ENCODE results near the gene TCF12. TPM values are rescaled to one million over a fixed set of nuclear protein-coding genes. Genes with fewer than 3 reads are reported as not detected.

Gene TCF12
- total and polyA plus RNA-seq, 2 donors (not counting 3 experiments of a cell fraction or from before 2014, with no cell fraction given): 72.1 to 133 TPM

DNA sequence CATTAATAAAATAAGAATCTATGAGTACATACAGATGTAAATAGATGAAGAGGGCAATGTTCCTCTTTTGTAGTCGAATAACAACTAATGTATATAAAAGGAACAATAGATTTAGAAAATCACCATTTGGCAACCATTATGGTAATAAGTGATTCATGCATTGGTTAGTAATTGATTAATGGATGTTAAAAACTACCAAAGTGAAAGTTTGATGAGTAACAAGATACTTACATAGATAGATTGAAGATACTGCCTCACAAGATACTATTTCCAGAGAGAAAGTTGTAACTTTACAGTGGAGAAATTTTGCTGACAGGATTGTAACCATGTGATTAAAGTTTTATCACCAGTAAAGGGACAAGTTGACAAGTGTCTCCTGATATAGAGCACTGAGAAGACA, 55.0 kb downstream of the TCF12 start:
- no TSS peak for BruUV-seq (replicated peaks)
- Histone ChIP-seq H3K79me2 (ENCODE audit: control insufficient read depth, insufficient read depth, low read length) (peaks cover 87% of the 10 kb centered on the region), H3K4me1 (ENCODE audit: control insufficient read depth, extremely low read depth, insufficient read depth, low read length) (peaks cover 4% of the 10 kb centered on the region), H3K4me2 (ENCODE audit: insufficient read depth, low read length) (no peak overlapping the region), H3K4me3 (replicated peaks in 1 of 3; ENCODE audit: insufficient read depth in 1 of 3, low read depth in 1 of 3, low read length in 3 of 3) (no peak overlapping the region), H3K9ac (replicated peaks; ENCODE audit: extremely low read depth, insufficient read depth, low read length) (no peak overlapping the region), H4K20me1 (replicated peaks; ENCODE audit: control insufficient read depth, extremely low read depth, insufficient read depth, low read length) (peaks cover 14% of the 10 kb centered on the region), H3K36me3 (ENCODE audit: control insufficient read depth in 2 of 2, extremely low read depth in 1 of 2, insufficient read depth in 2 of 2, low read length in 2 of 2) (no peaks in the 10 kb centered on the region), H3K27me3 (ENCODE audit: control insufficient read depth in 2 of 2, insufficient read depth in 2 of 2, low read length in 2 of 2) (no peaks in the 10 kb centered on the region), H3K9me3 (replicated peaks; ENCODE audit: control insufficient read depth, insufficient read depth, low read length) (no peaks in the 10 kb centered on the region), H3K27ac (ENCODE audit: insufficient read depth, low read depth, low read length) (no peak overlapping the region), H2AFZ (ENCODE audit: low read depth, low read length) (no peak overlapping the region), H3K9me1 (replicated peaks; ENCODE audit: control insufficient read depth, extremely low read depth, insufficient read depth, low read length) (no peaks in the 10 kb centered on the region)
- no peak for DNase-seq (ENCODE audit: low read depth, low spot score)
- intact Hi-C loops (cut with micrococcal nuclease) (no loop called here), dilution Hi-C loops (cut with MboI; ENCODE audit: extremely low pct_ligation_motif_present, low sequenced_read_pairs) (no loop called here)
- POLR2A ChIA-PET: no interaction called here
- FAIRE-seq: no peak
- CTCF ChIA-PET: no interaction called here
- TF ChIP-seq GATA2 (IDR thresholded peaks at IDR 0.05; ENCODE audit: insufficient read depth, insufficient read length, low read depth, low read length) (no peak), EZH2 (IDR thresholded peaks at IDR 0.05; ENCODE audit: borderline replicate concordance, low read depth, low read length, severe bottlenecking) (no peak), FOS (IDR thresholded peaks at IDR 0.05; ENCODE audit: borderline replicate concordance, insufficient read depth, low read length) (no peak), POLR2A (IDR thresholded peaks at IDR 0.05; ENCODE audit: low read depth, low read length) (no peak), POLR2AphosphoS5 (IDR thresholded peaks at IDR 0.05; ENCODE audit: insufficient read depth, low read depth, low read length) (no peak), JUN (IDR thresholded peaks at IDR 0.05; ENCODE audit: borderline replicate concordance, insufficient read depth, insufficient read length, low read depth) (no peak), MYC (IDR thresholded peaks at IDR 0.05; ENCODE audit: low read depth, low read length) (no peak)
- TF ChIP-seq, protein P1, sequence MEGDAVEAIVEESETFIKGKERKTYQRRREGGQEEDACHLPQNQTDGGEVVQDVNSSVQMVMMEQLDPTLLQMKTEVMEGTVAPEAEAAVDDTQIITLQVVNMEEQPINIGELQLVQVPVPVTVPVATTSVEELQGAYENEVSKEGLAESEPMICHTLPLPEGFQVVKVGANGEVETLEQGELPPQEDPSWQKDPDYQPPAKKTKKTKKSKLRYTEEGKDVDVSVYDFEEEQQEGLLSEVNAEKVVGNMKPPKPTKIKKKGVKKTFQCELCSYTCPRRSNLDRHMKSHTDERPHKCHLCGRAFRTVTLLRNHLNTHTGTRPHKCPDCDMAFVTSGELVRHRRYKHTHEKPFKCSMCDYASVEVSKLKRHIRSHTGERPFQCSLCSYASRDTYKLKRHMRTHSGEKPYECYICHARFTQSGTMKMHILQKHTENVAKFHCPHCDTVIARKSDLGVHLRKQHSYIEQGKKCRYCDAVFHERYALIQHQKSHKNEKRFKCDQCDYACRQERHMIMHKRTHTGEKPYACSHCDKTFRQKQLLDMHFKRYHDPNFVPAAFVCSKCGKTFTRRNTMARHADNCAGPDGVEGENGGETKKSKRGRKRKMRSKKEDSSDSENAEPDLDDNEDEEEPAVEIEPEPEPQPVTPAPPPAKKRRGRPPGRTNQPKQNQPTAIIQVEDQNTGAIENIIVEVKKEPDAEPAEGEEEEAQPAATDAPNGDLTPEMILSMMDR (IDR thresholded peaks at IDR 0.05; ENCODE audit: extremely low read depth in 1 of 2, insufficient read depth in 1 of 2, low read depth in 1 of 2, low read length in 2 of 2): no peak
- TF ChIP-seq, protein P2, sequence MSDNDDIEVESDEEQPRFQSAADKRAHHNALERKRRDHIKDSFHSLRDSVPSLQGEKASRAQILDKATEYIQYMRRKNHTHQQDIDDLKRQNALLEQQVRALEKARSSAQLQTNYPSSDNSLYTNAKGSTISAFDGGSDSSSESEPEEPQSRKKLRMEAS (IDR thresholded peaks at IDR 0.05; ENCODE audit: insufficient read depth, insufficient read length): no peak
